ENCODE data around the gene MAP7D1. TPM values are rescaled to one million over a fixed set of nuclear protein-coding genes. Genes with fewer than 3 reads are reported as not detected.

The MAP7D1 gene
- total RNA-seq, 1 experiment from 2014 or later, result 49.9 TPM

GRCh38 chr1:36183309-36183856 is 27.4 kb downstream of the MAP7D1 start:
- Mint-ChIP-seq H3K36me3 (ENCODE audit: insufficient read depth in 1 of 3, low read depth in 3 of 3) (peaks cover 17 to 22% (median 19%) of the 10 kb centered on the region in 3 experiments), H3K27ac (peak overlapping the region in 2 of 3 experiments; percentile 23 to 40; a peak in 2 of 7 replicates), H3K4me3 (no peak overlapping the region), H3K9me3 (no peaks in the 10 kb centered on the region), H3K4me1 (peaks cover 21 to 31% of the 10 kb centered on the region in 2 experiments), H3K27me3 (ENCODE audit: low read depth) (no peaks in the 10 kb centered on the region; the same call in 1 of the 2 replicates)
- no peak overlapping the region for H3K27ac ChIP-seq (ENCODE audit: insufficient read length, low read depth, low read length)
- no peak overlapping the region for H2BK15ac ChIP-seq (ENCODE audit: low read depth, low read length)
- no peak overlapping the region for H2BK5ac ChIP-seq (ENCODE audit: insufficient read length, low read length)
- H3K27me3 ChIP-seq (ENCODE audit: insufficient read depth, low read length), result no peaks in the 10 kb centered on the region
- H3K4me1 ChIP-seq (ENCODE audit: insufficient read depth, low read length), result 0 out of 2 replicates have a peak, but pooled peaks cover 3% of the 10 kb centered on the region
- no peak overlapping the region for H2BK20ac ChIP-seq (ENCODE audit: low read depth, low read length, poor library complexity, severe bottlenecking)
- H3T11ph ChIP-seq (ENCODE audit: low read length), result no peak overlapping the region
- no peaks in the 10 kb centered on the region for H3K79me2 ChIP-seq (ENCODE audit: insufficient read depth, low read length)
- no peak overlapping the region for H2BK120ac ChIP-seq (ENCODE audit: low read depth, low read length, poor library complexity, severe bottlenecking)
- peaks cover 5% of the 10 kb centered on the region for H3K23me2 ChIP-seq (ENCODE audit: insufficient read length, low read depth, low read length, poor library complexity, severe bottlenecking)
- no peak overlapping the region for H2AK5ac ChIP-seq (ENCODE audit: insufficient read length, low read length)
- no peak overlapping the region for H3K56ac ChIP-seq (ENCODE audit: insufficient read length, low read depth, low read length)
- no peak overlapping the region for H4K8ac ChIP-seq (replicated peaks; ENCODE audit: insufficient read length, low read depth, low read length)
- H4K91ac ChIP-seq (ENCODE audit: insufficient read length, low read depth, low read length), result no peak overlapping the region
- no peak overlapping the region for H3K4ac ChIP-seq (ENCODE audit: low read depth, low read length)
- H3K18ac ChIP-seq (ENCODE audit: insufficient read length, low read depth, low read length), result no peak overlapping the region
- DNase-seq, result no peak
- no peak overlapping the region for H3K14ac ChIP-seq (ENCODE audit: insufficient read depth, low read length)
- peaks cover 2% of the 10 kb centered on the region for H4K20me1 ChIP-seq (ENCODE audit: control insufficient read depth, insufficient read depth, insufficient read length)
- H2BK12ac ChIP-seq (ENCODE audit: insufficient read length, low read depth, low read length), result no peak overlapping the region
- H3K4me2 ChIP-seq (ENCODE audit: insufficient read depth, insufficient read length, low read length), result no peak overlapping the region
- H3K9ac ChIP-seq (ENCODE audit: extremely low read depth, insufficient read length, low read length), result no peak overlapping the region
- WGBS (ENCODE audit: extremely low coverage, insufficient read length, low lambda C conversion rate), result no CpG with 5 or more reads among the region's 2 CpGs
- H3K23ac ChIP-seq (ENCODE audit: insufficient read length, low read depth, low read length), result no peak overlapping the region
- no peaks in the 10 kb centered on the region for H3K9me3 ChIP-seq (ENCODE audit: control insufficient read depth, low read depth, low read length)
- no peak overlapping the region for H2AFZ ChIP-seq (ENCODE audit: low read length)
- no peaks in the 10 kb centered on the region for H3K79me1 ChIP-seq (ENCODE audit: insufficient read depth, low read depth, low read length, poor library complexity, severe bottlenecking)
- no peak overlapping the region for H4K5ac ChIP-seq (ENCODE audit: insufficient read length, low read depth, low read length)
- no peak for TF ChIP-seq CTCF (conservative IDR thresholded peaks at IDR 0.05)
